ENCODE measurements around the gene P3H1.
A peak's percentile ranks its signal among the peaks of the same experiment; 100 is the strongest.

P3H1 gene

DNA sequence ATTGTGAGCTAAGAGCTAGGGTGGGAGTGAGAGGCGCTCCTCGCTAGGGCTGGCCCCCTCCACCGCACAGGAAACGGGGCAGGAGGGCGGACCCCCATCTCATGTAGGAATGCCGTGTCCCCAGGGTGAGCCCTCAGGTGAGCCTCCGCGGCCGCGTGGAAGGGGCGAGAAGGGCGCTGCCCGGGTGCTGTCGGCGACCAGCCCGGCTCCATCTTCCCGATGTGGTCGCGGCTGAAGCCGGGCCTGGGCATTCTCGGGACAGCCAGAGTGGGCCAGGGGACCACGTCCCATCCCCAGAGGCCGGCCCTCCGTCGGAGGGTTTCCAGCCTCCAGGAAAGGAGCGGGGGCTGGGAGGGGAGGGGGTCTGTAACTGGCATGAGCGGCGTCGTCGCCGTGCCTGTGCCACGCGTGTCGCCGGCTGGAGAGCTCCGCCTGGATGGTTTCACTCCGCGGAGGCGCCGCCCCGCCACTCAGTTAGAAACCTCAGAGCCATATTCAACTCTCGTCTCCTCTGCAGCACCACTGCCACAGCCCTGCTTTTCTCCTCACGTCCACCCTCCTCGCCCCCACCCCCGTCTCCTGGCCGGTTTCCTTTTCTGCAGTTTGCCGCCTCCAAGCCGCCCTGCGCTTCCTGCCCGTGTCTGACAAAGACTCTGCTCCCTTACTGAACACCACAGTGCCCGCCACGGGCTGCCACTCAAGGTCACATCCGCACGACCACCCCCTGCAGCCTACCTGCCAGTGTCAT is 18.3 kb upstream of the P3H1 start, which contains the start of gene TMEM269:
TMEM269 (plus strand) TSS at position 46 of the 748 bp plus-strand sequence. CDS start 4,903 bp downstream, outside the sequence.
- no peak for DNase-seq (ENCODE audit: low read depth, low spot score)
- TF ChIP-seq, protein P1, sequence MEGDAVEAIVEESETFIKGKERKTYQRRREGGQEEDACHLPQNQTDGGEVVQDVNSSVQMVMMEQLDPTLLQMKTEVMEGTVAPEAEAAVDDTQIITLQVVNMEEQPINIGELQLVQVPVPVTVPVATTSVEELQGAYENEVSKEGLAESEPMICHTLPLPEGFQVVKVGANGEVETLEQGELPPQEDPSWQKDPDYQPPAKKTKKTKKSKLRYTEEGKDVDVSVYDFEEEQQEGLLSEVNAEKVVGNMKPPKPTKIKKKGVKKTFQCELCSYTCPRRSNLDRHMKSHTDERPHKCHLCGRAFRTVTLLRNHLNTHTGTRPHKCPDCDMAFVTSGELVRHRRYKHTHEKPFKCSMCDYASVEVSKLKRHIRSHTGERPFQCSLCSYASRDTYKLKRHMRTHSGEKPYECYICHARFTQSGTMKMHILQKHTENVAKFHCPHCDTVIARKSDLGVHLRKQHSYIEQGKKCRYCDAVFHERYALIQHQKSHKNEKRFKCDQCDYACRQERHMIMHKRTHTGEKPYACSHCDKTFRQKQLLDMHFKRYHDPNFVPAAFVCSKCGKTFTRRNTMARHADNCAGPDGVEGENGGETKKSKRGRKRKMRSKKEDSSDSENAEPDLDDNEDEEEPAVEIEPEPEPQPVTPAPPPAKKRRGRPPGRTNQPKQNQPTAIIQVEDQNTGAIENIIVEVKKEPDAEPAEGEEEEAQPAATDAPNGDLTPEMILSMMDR (IDR thresholded peaks at IDR 0.05; ENCODE audit: insufficient read depth, low read length, missing control alignments), result no peak
- ChIA-PET POLR2A (interaction anchor here (1.9 kb wide), 1 partner anchor 18 kb away, joined by 9 read pairs; the partner anchor contains the start of genes C1orf50 and P3H1), CTCF (interaction anchor here (1.4 kb wide), 1 partner anchor 288 kb away, joined by 4 read pairs; no protein-coding TSS in a partner anchor)
- H3K4me3 ChIP-seq (ENCODE audit: low read depth, low read length), result peak within 1 kb of the TSS; percentile 44

DNA sequence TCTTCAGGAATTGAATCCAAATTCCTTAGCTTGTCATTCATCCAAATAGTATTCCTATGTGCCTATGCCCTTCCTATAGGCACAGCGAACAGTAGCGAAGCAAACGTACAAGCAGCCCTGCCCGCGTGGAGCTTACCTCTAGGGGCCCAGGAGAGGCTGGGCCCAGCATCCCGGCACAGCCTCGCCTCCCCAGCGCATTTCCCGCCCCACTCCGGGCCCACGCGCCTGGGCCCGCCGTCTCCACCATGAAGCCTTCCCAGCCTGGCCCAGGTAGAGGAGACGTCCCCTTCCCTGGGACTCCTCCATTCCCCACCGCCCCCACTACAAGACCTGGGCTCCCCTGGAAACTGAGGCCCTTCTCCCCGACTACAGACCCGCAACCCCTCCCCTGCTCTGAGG is 17.7 kb upstream of the P3H1 start:
- CTCF ChIA-PET, result interaction anchor here (3.4 kb wide), 1 partner anchor 288 kb away, joined by 18 read pairs; no protein-coding TSS in a partner anchor
- TF ChIP-seq, protein P1 (IDR thresholded peaks at IDR 0.05; ENCODE audit: insufficient read depth, low read length, missing control alignments), result no peak
- no peak for DNase-seq (ENCODE audit: low read depth, low spot score)

DNA sequence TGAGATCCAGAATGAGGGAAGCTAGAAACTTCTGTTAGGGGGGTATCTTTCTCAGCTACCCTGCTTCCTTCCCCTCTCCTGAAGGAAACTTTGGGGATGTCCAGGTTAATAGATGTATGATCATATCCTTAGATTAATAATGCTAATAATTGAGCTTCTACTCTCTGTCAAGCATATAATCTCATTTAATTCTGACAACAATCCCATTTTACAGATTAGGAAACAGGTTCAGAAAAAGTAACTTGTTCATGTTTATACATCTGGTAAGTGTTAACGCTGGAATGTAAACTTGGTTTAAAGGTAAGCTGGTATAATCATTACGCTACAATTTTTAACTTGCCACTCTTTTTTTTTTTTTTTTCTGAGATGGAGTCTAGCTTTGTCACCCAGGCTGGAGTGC is 16.3 kb upstream of the P3H1 start:
- ChIA-PET POLR2A (no interaction called here), CTCF (interaction anchor here (0.6 to 3.4 kb wide), 5 partner anchors 9 to 950 kb away, joined by 3 to 18 read pairs (median 4); no protein-coding TSS in a partner anchor)
- no peak for DNase-seq (ENCODE audit: low read depth, low spot score)
- TF ChIP-seq, protein P1 (IDR thresholded peaks at IDR 0.05; ENCODE audit: insufficient read depth, low read length, missing control alignments), result no peak
- no peak overlapping the region for H3K4me3 ChIP-seq (ENCODE audit: low read depth, low read length)

More for the DNA sequence above, 17.7 kb upstream of the P3H1 start:
- POLR2A ChIA-PET, result interaction anchor here (1.9 kb wide), 1 partner anchor 17 kb away, joined by 9 read pairs; the partner anchor contains the start of genes C1orf50 and P3H1
- peak overlapping the region; percentile 44; the same call in 1 of the 2 replicates for H3K4me3 ChIP-seq (ENCODE audit: low read depth, low read length)

DNA sequence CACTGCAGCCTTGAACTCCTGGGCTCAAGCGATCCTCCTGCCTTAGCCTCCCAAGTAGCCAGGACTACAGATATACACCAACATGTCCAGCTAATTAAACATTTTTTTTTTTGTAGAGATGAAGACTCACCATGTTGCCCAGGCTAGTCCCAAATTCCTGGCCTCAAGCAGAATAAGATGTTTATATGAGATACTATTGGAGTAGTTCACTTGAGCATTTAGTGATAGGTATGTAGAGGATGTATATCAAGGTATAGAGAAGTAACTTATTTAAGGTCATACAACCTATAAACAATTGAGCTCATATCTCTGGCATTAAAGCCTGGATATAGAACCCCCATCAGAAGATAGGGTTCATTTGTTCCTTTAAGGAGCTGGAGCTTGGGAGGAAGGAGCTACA is 13.3 kb upstream of the P3H1 start:
- H3K4me3 ChIP-seq (ENCODE audit: low read depth, low read length), result no peak overlapping the region
- ChIA-PET POLR2A (no interaction called here), CTCF (interaction anchor here (1.1 to 6.9 kb wide), 7 partner anchors 13 to 292 kb away, joined by 3 to 128 read pairs (median 6); partner anchors contain the start of genes C1orf50, P3H1 and ZNF691)
- TF ChIP-seq, protein P1 (IDR thresholded peaks at IDR 0.05; ENCODE audit: insufficient read depth, low read length, missing control alignments), result no peak
- no peak for DNase-seq (ENCODE audit: low read depth, low spot score)

DNA sequence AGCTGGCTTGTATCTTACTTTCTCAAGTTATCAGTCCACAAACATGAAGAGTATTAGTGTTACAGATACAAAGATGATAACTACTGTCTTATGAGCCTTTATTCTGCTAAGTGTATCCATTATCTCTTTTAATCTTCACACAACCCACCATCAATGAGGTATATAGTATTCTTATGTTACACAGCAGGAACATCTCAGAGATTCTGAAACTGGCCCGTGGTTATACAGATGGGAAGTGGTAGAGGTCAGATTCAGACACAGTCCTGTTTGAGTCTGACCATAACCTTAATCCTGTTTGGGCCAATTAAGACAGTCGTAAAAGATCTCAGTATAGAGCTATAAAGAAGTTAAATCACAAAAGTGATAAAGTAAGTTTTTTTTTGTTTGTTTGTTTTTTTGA is 12.9 kb upstream of the P3H1 start:
- DNase-seq (ENCODE audit: low read depth, low spot score), result no peak
- POLR2A ChIA-PET, result no interaction called here
- TF ChIP-seq, protein P1 (IDR thresholded peaks at IDR 0.05; ENCODE audit: insufficient read depth, low read length, missing control alignments), result no peak
- CTCF ChIA-PET, result interaction anchor here (1.1 to 6.9 kb wide), 8 partner anchors 12 to 293 kb away, joined by 3 to 128 read pairs (median 16); partner anchors contain the start of genes C1orf50 and P3H1
- no peak overlapping the region for H3K4me3 ChIP-seq (ENCODE audit: low read depth, low read length)

DNA sequence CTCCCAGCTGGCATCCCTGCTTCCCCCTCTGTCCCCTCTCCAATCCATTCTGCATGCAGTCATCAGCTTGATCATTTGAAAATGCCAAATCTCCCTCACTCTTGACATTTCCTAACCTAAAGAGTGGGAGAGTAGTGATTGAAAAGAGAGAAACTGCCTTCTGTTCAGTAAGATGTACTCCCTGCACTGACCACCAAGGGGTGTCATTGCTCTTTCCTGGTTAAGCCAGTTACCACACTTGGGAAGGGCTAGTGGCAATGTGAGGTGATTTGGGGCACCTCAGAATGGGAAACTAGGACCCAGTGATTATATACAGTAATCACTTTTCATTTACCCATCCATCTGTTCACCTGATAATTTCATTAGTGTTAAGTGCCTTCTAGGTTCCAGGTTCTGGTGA is 11.0 kb upstream of the P3H1 start:
- POLR2A ChIA-PET, result interaction anchor here (1.4 kb wide), 1 partner anchor 11 kb away, joined by 4 read pairs; the partner anchor contains the start of genes C1orf50 and P3H1
- TF ChIP-seq, protein P1 (IDR thresholded peaks at IDR 0.05; ENCODE audit: insufficient read depth, low read length, missing control alignments), result peak; percentile 68
- no peak overlapping the region for H3K4me3 ChIP-seq (ENCODE audit: low read depth, low read length)
- CTCF ChIA-PET, result interaction anchor here (0.6 to 6.9 kb wide), 28 partner anchors 10 to 373 kb away, joined by 3 to 128 read pairs (median 4); partner anchors contain the start of genes C1orf50, P3H1 and ZNF691
- no peak for DNase-seq (ENCODE audit: low read depth, low spot score)

All from AG04449 (cell line).